ENCODE results near the gene CFAP53. TPM values are rescaled to one million over a fixed set of nuclear protein-coding genes. Genes with fewer than 3 reads are reported as not detected.

Gene CFAP53
- total and polyA plus RNA-seq, 2 donors (not counting 3 experiments of a cell fraction or from before 2014, with no cell fraction given): 0.12 to 0.18 TPM

DNA sequence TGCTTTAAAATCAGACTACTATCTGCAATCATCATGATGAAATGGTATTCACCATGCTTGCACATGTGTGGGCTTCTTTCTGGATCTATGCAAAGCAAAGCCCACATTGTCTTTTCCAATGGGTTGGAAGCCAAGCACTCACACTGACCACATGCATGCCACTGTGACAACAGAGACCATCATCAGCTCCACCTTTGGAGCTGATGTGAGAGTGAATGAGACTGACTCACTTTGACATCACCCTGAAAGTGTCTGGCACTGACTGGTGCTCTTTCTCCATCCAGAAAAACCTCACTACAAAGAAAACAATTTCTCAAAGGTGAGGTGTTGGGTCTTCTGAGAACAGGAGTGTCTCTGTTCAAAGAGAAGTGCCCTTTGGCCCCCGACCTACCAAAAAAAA, 76.1 kb downstream of the CFAP53 start:
- no peaks in the 10 kb centered on the region for H3K4me1 ChIP-seq (ENCODE audit: control insufficient read depth, extremely low read depth, insufficient read depth, low read length)
- no peaks in the 10 kb centered on the region for H3K79me2 ChIP-seq (ENCODE audit: control insufficient read depth, insufficient read depth, low read length)
- no peaks in the 10 kb centered on the region for H3K9me1 ChIP-seq (replicated peaks; ENCODE audit: control insufficient read depth, extremely low read depth, insufficient read depth, low read length)
- DNase-seq (ENCODE audit: low read depth, low spot score) (no peak), FAIRE-seq (no peak)
- POLR2A ChIA-PET: no interaction called here
- H3K9me3 ChIP-seq (replicated peaks; ENCODE audit: control insufficient read depth, insufficient read depth, low read length): no peaks in the 10 kb centered on the region
- H2AFZ ChIP-seq (ENCODE audit: low read depth, low read length): no peak overlapping the region
- no peak overlapping the region for H3K27ac ChIP-seq (ENCODE audit: insufficient read depth, low read depth, low read length)
- H3K36me3 ChIP-seq (ENCODE audit: control insufficient read depth in 2 of 2, extremely low read depth in 1 of 2, insufficient read depth in 2 of 2, low read length in 2 of 2): no peaks in the 10 kb centered on the region
- TF ChIP-seq GATA2 (IDR thresholded peaks at IDR 0.05; ENCODE audit: insufficient read depth, insufficient read length, low read depth, low read length) (no peak), MYC (IDR thresholded peaks at IDR 0.05; ENCODE audit: low read depth, low read length) (no peak), POLR2A (IDR thresholded peaks at IDR 0.05; ENCODE audit: low read depth, low read length) (no peak), FOS (IDR thresholded peaks at IDR 0.05; ENCODE audit: borderline replicate concordance, insufficient read depth, low read length) (no peak)
- TF ChIP-seq, protein P1, sequence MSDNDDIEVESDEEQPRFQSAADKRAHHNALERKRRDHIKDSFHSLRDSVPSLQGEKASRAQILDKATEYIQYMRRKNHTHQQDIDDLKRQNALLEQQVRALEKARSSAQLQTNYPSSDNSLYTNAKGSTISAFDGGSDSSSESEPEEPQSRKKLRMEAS (IDR thresholded peaks at IDR 0.05; ENCODE audit: insufficient read depth, insufficient read length): no peak
- dilution Hi-C loops (cut with MboI; ENCODE audit: extremely low pct_ligation_motif_present, low sequenced_read_pairs): no loop called here
- intact Hi-C loops (cut with micrococcal nuclease): no loop called here
- no peak overlapping the region for H3K9ac ChIP-seq (replicated peaks; ENCODE audit: extremely low read depth, insufficient read depth, low read length)
- H3K27me3 ChIP-seq (ENCODE audit: control insufficient read depth in 2 of 2, insufficient read depth in 2 of 2, low read length in 2 of 2): peaks cover 24 to 35% of the 10 kb centered on the region in 2 experiments
- no TSS peak for BruUV-seq (replicated peaks)
- CTCF ChIA-PET: no interaction called here
- no peaks in the 10 kb centered on the region for H4K20me1 ChIP-seq (replicated peaks; ENCODE audit: control insufficient read depth, extremely low read depth, insufficient read depth, low read length)
- no peak overlapping the region for H3K4me3 ChIP-seq (replicated peaks in 1 of 3; ENCODE audit: insufficient read depth in 1 of 3, low read depth in 1 of 3, low read length in 3 of 3)
- H3K4me2 ChIP-seq (ENCODE audit: insufficient read depth, low read length): no peak overlapping the region

DNA sequence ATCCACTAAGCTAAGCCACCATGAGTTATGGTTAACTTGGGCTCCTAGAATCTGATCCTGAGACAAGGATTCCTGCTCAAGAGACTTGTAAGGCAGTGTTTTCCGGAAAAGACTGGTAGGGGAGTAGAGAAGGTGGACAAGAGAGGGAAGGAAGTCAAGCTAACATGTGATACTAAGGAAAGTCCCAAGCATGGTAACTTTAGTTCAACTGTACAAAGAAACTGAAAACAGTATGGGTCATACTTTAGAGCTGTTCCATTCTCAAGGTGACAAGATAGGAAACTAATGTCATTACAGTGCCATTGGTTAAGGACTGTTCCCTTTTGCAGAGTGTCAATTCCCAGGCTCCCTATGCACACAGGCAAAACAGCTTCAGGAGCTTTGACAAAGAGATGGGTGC, 77.1 kb downstream of the CFAP53 start:
- H3K36me3 ChIP-seq (ENCODE audit: control insufficient read depth in 2 of 2, extremely low read depth in 1 of 2, insufficient read depth in 2 of 2, low read length in 2 of 2): no peaks in the 10 kb centered on the region
- POLR2A ChIA-PET: no interaction called here
- H2AFZ ChIP-seq (ENCODE audit: low read depth, low read length): no peak overlapping the region
- no peaks in the 10 kb centered on the region for H3K4me1 ChIP-seq (ENCODE audit: control insufficient read depth, extremely low read depth, insufficient read depth, low read length)
- no peaks in the 10 kb centered on the region for H3K9me1 ChIP-seq (replicated peaks; ENCODE audit: control insufficient read depth, extremely low read depth, insufficient read depth, low read length)
- H3K27me3 ChIP-seq (ENCODE audit: control insufficient read depth in 2 of 2, insufficient read depth in 2 of 2, low read length in 2 of 2): peaks cover 17 to 25% of the 10 kb centered on the region in 2 experiments
- H3K27ac ChIP-seq (ENCODE audit: insufficient read depth, low read depth, low read length): no peak overlapping the region
- no peak overlapping the region for H3K4me2 ChIP-seq (ENCODE audit: insufficient read depth, low read length)
- no peaks in the 10 kb centered on the region for H4K20me1 ChIP-seq (replicated peaks; ENCODE audit: control insufficient read depth, extremely low read depth, insufficient read depth, low read length)
- H3K79me2 ChIP-seq (ENCODE audit: control insufficient read depth, insufficient read depth, low read length): no peaks in the 10 kb centered on the region
- H3K9me3 ChIP-seq (replicated peaks; ENCODE audit: control insufficient read depth, insufficient read depth, low read length): no peaks in the 10 kb centered on the region
- dilution Hi-C loops (cut with MboI; ENCODE audit: extremely low pct_ligation_motif_present, low sequenced_read_pairs) (no loop called here), intact Hi-C loops (cut with micrococcal nuclease) (no loop called here)
- H3K9ac ChIP-seq (replicated peaks; ENCODE audit: extremely low read depth, insufficient read depth, low read length): no peak overlapping the region
- FAIRE-seq: no peak
- BruUV-seq (replicated peaks): no TSS peak
- CTCF ChIA-PET: no interaction called here
- no peak for TF ChIP-seq JUN (IDR thresholded peaks at IDR 0.05; ENCODE audit: borderline replicate concordance, insufficient read depth, insufficient read length, low read depth)
- DNase-seq (ENCODE audit: low read depth, low spot score): no peak
- no peak overlapping the region for H3K4me3 ChIP-seq (replicated peaks in 1 of 3; ENCODE audit: insufficient read depth in 1 of 3, low read depth in 1 of 3, low read length in 3 of 3)
